Retinal pigment epithelial cell (primary cell): ENCODE results near the gene ANXA5.

Source experiments
- DNase-seq: peaks from one replicate; pipeline ENCODE4 v3.0.0-alpha.2; 2010; ENCODE audit warnings: low read depth
- H3K4me3 ChIP-seq: 2 replicates; pipeline ENCODE4 v1.5.1; 2011; ENCODE audit warnings: mild to moderate bottlenecking, low read length, control low read depth, moderate library complexity
- TF ChIP-seq, protein P1 (sequence below): conservative IDR thresholded peaks from 2 replicates; pipeline ENCODE4 v1.5.1; 2011; ENCODE audit warnings: low read depth, low read length, control low read depth, inconsistent platforms

Gene ANXA5

DNA sequence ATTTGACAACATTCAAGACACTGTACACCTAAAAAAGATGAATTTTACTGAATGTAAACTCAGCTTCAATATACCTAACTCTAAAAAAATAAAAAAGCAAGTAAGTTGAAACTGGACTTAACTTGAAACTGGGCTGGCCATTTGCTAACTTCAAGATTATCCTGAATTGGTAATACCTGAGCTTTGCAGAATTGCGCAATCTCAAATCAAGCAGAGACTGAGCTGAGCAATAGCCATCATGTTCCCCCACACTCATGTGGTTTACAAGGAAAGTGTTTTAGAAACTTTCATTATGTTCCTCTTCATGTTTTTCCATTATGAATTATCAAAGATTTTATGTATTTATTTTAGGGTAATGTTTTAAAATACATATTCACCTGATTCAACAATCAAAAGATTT lies 38.7 kb downstream of the ANXA5 start:
- TF ChIP-seq, protein P1, sequence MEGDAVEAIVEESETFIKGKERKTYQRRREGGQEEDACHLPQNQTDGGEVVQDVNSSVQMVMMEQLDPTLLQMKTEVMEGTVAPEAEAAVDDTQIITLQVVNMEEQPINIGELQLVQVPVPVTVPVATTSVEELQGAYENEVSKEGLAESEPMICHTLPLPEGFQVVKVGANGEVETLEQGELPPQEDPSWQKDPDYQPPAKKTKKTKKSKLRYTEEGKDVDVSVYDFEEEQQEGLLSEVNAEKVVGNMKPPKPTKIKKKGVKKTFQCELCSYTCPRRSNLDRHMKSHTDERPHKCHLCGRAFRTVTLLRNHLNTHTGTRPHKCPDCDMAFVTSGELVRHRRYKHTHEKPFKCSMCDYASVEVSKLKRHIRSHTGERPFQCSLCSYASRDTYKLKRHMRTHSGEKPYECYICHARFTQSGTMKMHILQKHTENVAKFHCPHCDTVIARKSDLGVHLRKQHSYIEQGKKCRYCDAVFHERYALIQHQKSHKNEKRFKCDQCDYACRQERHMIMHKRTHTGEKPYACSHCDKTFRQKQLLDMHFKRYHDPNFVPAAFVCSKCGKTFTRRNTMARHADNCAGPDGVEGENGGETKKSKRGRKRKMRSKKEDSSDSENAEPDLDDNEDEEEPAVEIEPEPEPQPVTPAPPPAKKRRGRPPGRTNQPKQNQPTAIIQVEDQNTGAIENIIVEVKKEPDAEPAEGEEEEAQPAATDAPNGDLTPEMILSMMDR: no peak
- no peak for DNase-seq
- H3K4me3 ChIP-seq: no peak overlapping the region

DNA sequence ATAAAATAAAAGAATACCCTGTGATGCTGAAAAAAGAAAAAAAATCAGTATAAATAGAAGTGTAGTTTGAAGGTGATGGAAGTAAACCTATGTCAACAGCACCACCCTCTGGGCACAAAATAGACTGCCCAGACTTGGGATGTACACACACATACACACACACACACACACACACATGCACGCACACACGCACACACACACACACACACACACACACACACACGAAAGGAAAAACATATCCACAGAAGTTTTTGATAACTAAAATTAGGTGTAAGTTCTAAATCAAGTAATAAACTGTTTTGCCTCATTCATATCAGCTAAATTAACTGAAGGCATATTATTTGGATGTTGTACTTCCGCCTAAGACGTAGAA lies 40.5 kb downstream of the ANXA5 start:
- TF ChIP-seq, protein P1: peak; percentile 69
- H3K4me3 ChIP-seq: no peak overlapping the region
- peak; percentile 60 for DNase-seq

DNA sequence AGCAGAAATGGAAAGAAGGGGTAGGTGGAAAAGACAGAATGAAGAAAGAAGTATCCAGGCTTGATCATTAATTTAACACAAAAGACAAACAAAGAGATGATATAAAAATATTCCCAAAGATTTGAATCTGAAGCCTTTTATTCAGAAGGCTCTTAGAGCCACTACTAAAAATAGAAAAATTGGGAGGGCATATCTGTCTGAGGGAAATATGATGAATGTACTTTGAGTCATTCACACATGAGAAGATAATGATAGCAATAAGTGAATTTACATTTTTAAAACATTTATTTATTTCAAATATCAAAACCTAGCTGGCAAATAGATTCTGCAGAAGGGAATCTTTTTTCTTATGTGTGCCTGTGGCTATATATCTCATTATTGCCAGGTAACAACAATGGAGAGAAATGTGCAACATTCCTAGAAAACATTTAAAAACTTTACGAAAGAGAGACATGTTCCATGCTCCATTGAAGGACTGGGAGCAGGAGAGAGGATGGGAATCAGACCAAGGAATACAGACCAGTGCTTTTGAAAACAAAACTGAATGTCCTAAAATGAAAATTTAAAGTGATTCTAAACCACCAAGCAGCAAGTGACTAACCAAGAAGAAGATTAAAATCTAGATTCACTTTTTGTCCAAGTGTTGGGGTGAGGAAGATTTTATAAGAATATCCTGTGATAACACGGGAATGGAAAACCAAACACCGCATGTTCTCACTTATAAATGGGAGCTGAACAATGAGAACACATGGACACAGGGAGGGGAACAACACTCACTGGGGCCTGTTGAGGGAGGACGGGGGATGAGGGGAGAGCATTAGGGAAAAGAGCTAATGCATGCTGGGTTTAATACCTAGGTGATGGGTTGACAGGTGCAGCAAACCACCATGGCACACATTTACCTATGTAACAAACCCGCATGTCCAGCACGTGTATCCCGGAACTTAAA lies 41.2 kb downstream of the ANXA5 start:
- TF ChIP-seq, protein P1: no peak
- no peak for DNase-seq
- H3K4me3 ChIP-seq: no peak overlapping the region

DNA sequence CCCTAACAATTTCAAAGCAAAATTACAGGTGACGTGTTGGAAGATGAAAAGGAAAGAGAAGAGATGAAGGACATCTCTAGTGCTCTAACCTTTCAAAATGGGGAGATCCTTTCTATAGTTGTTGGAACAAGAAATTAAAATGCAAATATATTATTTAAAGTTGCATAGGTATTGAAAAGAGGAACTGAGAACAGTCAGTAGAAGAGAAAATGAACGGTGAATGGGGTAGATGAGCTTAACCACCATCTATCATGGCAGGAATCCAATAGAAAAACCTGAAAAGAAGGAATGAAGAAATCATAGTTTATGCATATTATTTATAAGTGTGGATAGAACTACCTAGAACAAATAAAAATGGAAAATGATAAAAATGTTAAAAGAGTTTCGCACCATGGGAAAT lies 42.0 kb downstream of the ANXA5 start:
- no peak for DNase-seq
- H3K4me3 ChIP-seq: no peak overlapping the region
- TF ChIP-seq, protein P1: no peak

DNA sequence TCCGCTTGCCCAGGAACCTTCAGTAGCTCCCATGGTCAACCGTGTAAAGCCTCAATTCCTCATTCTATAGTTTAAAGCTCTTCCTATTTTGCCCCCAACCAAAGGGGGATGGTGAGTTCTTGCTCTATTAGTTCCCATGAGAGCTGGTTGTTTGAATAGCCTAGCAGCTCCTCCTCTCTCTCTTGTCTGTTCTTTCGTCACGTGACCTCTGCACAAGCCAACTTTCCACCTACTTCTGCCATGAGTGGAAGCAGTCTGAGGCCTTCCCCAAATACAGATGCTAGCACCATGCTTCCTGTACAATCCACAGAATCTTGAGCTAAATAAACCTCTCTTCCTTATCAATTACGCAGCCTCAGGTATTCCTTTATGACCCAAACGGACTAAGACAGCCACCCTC lies 42.8 kb downstream of the ANXA5 start:
- TF ChIP-seq, protein P1: no peak
- no peak for DNase-seq
- H3K4me3 ChIP-seq: no peak overlapping the region

DNA sequence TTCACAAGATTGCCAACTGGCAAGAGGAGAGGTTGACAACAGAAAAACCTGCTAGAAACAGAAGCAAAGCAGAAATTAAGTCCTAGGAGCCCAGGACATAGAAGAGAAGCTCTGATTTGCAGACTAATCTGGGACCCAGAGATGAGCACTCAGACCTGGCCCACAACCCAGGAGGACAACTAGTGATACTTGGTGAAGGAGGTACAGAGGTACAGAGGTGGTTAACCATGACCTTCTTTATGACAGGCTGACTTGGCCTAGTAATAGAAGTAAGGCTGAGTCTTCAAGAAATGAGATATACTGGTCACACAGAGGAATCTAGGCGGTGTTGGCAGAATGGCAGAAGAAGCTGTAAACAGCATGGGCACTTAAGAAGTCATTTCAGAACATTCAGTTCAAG lies 43.6 kb downstream of the ANXA5 start:
- TF ChIP-seq, protein P1: no peak
- DNase-seq: no peak
- no peak overlapping the region for H3K4me3 ChIP-seq

DNA sequence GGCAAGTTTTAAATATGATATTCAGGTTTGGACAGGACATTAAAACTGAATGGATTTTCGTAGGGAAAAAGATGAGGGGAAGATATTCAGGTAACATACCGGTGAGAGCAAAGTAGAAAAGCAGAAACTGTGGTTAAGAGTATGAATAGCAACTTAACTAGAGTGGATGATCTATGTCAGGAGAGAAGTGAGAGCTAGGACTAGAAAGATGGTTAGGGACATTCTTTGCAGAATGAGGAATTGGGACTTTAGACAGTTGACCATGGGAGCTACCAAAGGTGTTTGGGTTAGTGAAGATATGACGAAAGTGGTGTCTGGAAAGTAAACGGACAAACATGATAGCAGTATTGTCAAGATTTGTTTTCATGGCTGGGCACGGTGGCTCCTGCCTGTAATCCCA lies 45.2 kb downstream of the ANXA5 start:
- DNase-seq: no peak
- H3K4me3 ChIP-seq: no peak overlapping the region
- TF ChIP-seq, protein P1: no peak
